ENCODE data around the gene CTXND1. TPM values are rescaled to one million over a fixed set of nuclear protein-coding genes. Genes with fewer than 3 reads are reported as not detected.

Gene CTXND1
- polyA plus RNA-seq, 3 donors: 8.0 to 12.2 (median 11.9) TPM

- no peak for DNase-seq
Observed at GRCh38 chr15:80265021-80265420, 13.0 kb upstream of the CTXND1 start.

GRCh38 chr15:80264031-80264430, 12.0 kb upstream of the CTXND1 start:
- no peak for DNase-seq

- DNase-seq: no peak
Observed at GRCh38 chr15:80260551-80260950, 8.5 kb upstream of the CTXND1 start.

GRCh38 chr15:80259942-80260510, 8.0 kb upstream of the CTXND1 start:
- no peak for DNase-seq

GRCh38 chr15:80251428-80252120, 439 bp downstream of the CTXND1 start:
- DNase-seq: no peak

- DNase-seq: no peak
Observed at GRCh38 chr15:80250614-80251427, 1.2 kb downstream of the CTXND1 start.

GRCh38 chr15:80249973-80250372, 2.0 kb downstream of the CTXND1 start:
- no peak for DNase-seq

GRCh38 chr15:80247320-80247719, 4.7 kb downstream of the CTXND1 start:
- DNase-seq: no peak

- no peak for DNase-seq
Observed at GRCh38 chr15:80246425-80246894, 5.6 kb downstream of the CTXND1 start.

- no peak for DNase-seq
Observed at GRCh38 chr15:80242802-80243201, 9.2 kb downstream of the CTXND1 start.

- no peak for DNase-seq
Observed at GRCh38 chr15:80242132-80242769, 9.8 kb downstream of the CTXND1 start.

GRCh38 chr15:80241508-80241907, 10.5 kb downstream of the CTXND1 start:
- no peak for DNase-seq

GRCh38 chr15:80240276-80240675, 11.7 kb downstream of the CTXND1 start:
- no peak for DNase-seq

GRCh38 chr15:80234883-80235282, 17.1 kb downstream of the CTXND1 start:
- DNase-seq: no peak

- peak; percentile 72 for DNase-seq
Observed at GRCh38 chr15:80233581-80233980, 18.4 kb downstream of the CTXND1 start.

- no peak for DNase-seq
Observed at GRCh38 chr15:80231371-80231770, 20.6 kb downstream of the CTXND1 start.

- DNase-seq: no peak
Observed at GRCh38 chr15:80228959-80229610, 22.9 kb downstream of the CTXND1 start.

- no peak for DNase-seq
Observed at GRCh38 chr15:80219955-80220354, 32.1 kb downstream of the CTXND1 start.

GRCh38 chr15:80217327-80217900, 34.6 kb downstream of the CTXND1 start:
- no peak for DNase-seq

- no peak for DNase-seq
Observed at GRCh38 chr15:80216911-80217310, 35.1 kb downstream of the CTXND1 start.

GRCh38 chr15:80216141-80216540, 35.9 kb downstream of the CTXND1 start:
- no peak for DNase-seq
